Nephron progenitor cell (in vitro differentiated cells): Measurements from ENCODE around the gene MAP4K4.
A peak's percentile ranks its signal among the peaks of the same experiment; 100 is the strongest.

Experiments
- DNase-seq: peaks from one replicate; pipeline ENCODE4 v3.0.0; 2021
- H3K27ac Mint-ChIP-seq: 2 replicates; pipeline ENCODE4 v1.8.0; 2021; ENCODE audit warnings: mild to moderate bottlenecking, moderate library complexity, mixed read lengths
- H3K27me3 Mint-ChIP-seq: 2 replicates; pipeline ENCODE4 v1.8.0; 2021; ENCODE audit warnings: mild to moderate bottlenecking, low read depth, mixed read lengths; ENCODE audit not compliant: poor library complexity
- H3K36me3 Mint-ChIP-seq: 2 replicates; pipeline ENCODE4 v1.8.0; 2021; ENCODE audit warnings: low read depth, mixed read lengths
- H3K4me1 Mint-ChIP-seq: 2 replicates; pipeline ENCODE4 v1.8.0; 2021; ENCODE audit warnings: mixed read lengths
- H3K4me3 Mint-ChIP-seq: 2 replicates; pipeline ENCODE4 v1.8.0; 2021; ENCODE audit warnings: mild to moderate bottlenecking, moderate library complexity, mixed read lengths
- H3K9me3 Mint-ChIP-seq: 2 replicates; pipeline ENCODE4 v1.8.0; 2021; ENCODE audit warnings: mild to moderate bottlenecking, moderate library complexity, mixed read lengths
- TF ChIP-seq, protein P1 (sequence below): fragments of 200-600 bp; sonication (generic); IDR thresholded peaks from 2 replicates; pipeline ENCODE4 v1.5.0; 2021; ENCODE audit warnings: antibody characterized with exemption

The MAP4K4 gene

DNA sequence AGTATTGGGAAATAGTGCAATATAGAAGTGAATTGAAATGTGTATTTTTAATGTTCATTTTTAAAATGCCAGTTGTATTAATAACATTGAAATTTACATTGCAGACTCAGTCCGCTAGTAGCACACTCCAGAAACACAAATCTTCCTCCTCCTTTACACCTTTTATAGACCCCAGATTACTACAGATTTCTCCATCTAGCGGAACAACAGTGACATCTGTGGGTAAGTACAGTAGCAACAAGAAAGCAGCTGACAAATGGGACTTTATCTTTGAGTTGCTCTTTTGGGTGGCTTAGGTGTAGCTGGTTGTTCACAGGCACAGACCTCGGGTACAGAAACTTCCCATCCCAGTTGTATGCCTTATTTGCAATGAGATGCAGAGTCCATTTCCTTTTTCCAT is 176.0 kb downstream of the MAP4K4 start:
- Mint-ChIP-seq H3K9me3 (no peaks in the 10 kb centered on the region), H3K27ac (no peak overlapping the region), H3K4me3 (no peak overlapping the region), H3K27me3 (no peaks in the 10 kb centered on the region), H3K4me1 (no peaks in the 10 kb centered on the region), H3K36me3 (peaks cover 78% of the 10 kb centered on the region)
- TF ChIP-seq, protein P1, sequence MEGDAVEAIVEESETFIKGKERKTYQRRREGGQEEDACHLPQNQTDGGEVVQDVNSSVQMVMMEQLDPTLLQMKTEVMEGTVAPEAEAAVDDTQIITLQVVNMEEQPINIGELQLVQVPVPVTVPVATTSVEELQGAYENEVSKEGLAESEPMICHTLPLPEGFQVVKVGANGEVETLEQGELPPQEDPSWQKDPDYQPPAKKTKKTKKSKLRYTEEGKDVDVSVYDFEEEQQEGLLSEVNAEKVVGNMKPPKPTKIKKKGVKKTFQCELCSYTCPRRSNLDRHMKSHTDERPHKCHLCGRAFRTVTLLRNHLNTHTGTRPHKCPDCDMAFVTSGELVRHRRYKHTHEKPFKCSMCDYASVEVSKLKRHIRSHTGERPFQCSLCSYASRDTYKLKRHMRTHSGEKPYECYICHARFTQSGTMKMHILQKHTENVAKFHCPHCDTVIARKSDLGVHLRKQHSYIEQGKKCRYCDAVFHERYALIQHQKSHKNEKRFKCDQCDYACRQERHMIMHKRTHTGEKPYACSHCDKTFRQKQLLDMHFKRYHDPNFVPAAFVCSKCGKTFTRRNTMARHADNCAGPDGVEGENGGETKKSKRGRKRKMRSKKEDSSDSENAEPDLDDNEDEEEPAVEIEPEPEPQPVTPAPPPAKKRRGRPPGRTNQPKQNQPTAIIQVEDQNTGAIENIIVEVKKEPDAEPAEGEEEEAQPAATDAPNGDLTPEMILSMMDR, result no peak
- no peak for DNase-seq

DNA sequence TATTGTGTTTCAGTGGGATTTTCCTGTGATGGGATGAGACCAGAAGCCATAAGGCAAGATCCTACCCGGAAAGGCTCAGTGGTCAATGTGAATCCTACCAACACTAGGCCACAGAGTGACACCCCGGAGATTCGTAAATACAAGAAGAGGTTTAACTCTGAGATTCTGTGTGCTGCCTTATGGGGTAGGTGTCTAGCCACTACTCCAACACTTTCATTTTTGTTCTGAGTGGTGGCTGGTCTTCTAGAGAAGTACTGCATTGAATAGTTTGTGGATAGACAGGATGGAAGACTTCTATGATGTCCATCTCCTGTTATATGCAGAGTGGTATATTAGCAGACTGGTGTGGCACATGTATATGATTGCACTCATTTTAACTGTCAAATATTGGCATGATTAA is 176.6 kb downstream of the MAP4K4 start:
- no peaks in the 10 kb centered on the region for H3K9me3 Mint-ChIP-seq
- no peak overlapping the region for H3K27ac Mint-ChIP-seq
- DNase-seq, result no peak
- no peaks in the 10 kb centered on the region for H3K27me3 Mint-ChIP-seq
- TF ChIP-seq, protein P1, result no peak
- H3K4me3 Mint-ChIP-seq, result no peak overlapping the region
- H3K4me1 Mint-ChIP-seq, result no peaks in the 10 kb centered on the region
- H3K36me3 Mint-ChIP-seq, result peaks cover 79% of the 10 kb centered on the region

DNA sequence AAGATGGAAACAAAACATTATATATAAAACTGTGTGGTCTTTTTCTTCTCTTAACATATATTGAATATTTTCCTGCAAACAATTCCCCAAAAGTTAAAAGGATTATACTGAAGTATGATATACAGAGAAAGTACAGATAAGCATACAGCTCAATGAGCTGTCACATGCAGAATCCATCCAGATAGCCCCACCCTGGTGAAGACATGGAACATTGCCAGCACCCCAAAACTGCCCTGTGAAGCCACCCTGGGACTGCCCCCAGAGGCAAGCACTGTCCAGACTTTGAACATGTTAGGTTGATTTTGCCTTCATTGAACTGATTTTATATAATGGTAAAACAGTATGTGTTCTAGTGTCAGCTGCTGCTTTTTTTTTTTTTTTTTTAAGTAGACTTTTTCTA is 182.0 kb downstream of the MAP4K4 start:
- peak overlapping the region; percentile 13 for H3K27ac Mint-ChIP-seq
- DNase-seq, result no peak
- TF ChIP-seq, protein P1, result no peak
- H3K9me3 Mint-ChIP-seq, result no peaks in the 10 kb centered on the region
- H3K27me3 Mint-ChIP-seq, result no peaks in the 10 kb centered on the region
- H3K4me1 Mint-ChIP-seq, result no peaks in the 10 kb centered on the region
- H3K36me3 Mint-ChIP-seq, result peaks cover 81% of the 10 kb centered on the region
- H3K4me3 Mint-ChIP-seq, result no peak overlapping the region

DNA sequence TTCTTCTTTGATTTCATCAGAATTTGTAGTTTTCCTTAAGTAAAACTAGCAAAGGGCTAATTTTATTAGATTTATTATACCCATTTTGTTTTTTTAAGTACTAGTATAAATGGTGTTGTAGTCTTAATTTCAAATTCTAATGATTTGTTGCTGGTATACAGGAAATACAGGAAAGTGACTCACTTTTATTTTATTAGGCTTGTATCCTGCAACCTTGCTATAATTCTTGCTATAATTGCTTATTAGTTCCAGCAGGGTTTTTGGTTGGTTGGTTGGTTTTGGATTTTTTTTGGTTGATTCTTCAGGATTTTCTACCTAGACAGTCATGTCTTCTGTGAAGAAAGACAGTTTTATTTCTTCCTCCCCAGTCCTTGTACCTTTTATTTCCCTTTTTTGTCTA is 183.6 kb downstream of the MAP4K4 start:
- no peak for DNase-seq
- Mint-ChIP-seq H3K27me3 (no peaks in the 10 kb centered on the region), H3K27ac (no peak overlapping the region), H3K4me1 (no peaks in the 10 kb centered on the region), H3K4me3 (no peak overlapping the region), H3K36me3 (peaks cover 84% of the 10 kb centered on the region), H3K9me3 (no peaks in the 10 kb centered on the region)
- TF ChIP-seq, protein P1, result no peak

DNA sequence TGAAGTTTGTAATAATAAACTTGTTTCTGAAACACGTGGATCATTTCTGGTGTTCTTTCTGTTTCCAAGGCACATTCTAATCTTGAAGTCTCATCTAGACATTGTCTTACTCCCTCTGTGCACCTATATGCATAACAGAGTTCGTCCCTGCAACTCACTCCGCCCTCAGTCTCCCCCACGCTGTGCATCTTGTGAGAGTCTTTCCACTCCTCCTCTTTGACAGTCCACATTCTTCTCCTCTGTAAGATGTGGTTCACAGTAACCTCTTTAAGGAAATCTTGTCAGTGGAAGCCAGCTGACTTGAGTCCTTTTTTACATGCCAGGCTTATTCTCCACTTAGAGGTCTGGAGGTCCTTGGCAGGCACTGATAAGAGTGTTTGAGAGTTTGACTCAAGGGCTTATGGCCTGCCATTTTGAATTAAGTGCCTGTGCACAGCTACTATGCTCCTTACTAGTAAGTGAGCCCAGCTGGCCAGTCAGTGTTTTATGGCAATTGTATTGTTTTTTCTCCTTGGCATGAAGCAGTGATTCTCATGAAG is 185.3 kb downstream of the MAP4K4 start:
- Mint-ChIP-seq H3K27ac (no peak overlapping the region), H3K27me3 (no peaks in the 10 kb centered on the region), H3K9me3 (no peaks in the 10 kb centered on the region), H3K36me3 (peaks cover 86% of the 10 kb centered on the region), H3K4me1 (no peaks in the 10 kb centered on the region), H3K4me3 (no peak overlapping the region)
- TF ChIP-seq, protein P1, result no peak
- no peak for DNase-seq

DNA sequence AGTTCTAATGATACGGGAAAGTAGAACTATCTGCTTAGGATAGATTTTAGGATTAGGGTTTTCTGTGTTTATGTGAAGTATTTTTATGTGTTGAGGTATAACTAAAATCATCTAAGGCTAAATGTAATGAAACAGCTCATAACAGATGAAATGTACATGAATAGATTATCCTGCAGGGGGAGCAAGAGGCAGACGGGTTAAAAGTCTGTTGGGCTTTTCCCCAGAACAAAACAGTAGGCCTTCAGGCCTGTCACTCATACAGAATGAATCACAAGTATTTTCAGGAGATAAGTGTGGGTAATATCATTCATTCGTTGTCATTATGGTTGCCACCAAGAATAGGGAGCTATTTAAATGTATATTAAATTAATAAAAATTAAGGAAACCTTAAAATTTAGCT is 186.4 kb downstream of the MAP4K4 start:
- Mint-ChIP-seq H3K36me3 (peaks cover 86% of the 10 kb centered on the region), H3K27me3 (no peaks in the 10 kb centered on the region), H3K4me1 (no peaks in the 10 kb centered on the region), H3K9me3 (no peaks in the 10 kb centered on the region), H3K4me3 (no peak overlapping the region), H3K27ac (no peak overlapping the region)
- no peak for DNase-seq
- TF ChIP-seq, protein P1, result peak; percentile 57
